HG02798 (cell line): ENCODE measurements around the gene OBI1.

Experiments
- ATAC-seq: cut with Tn5 transposase; IDR thresholded peaks from one replicate; pipeline ENCODE4 v1.9.1; 2021; ENCODE audit warnings: mild to moderate bottlenecking; ENCODE audit not compliant: unreplicated experiment, poor library complexity

The OBI1 gene

GRCh38 chr13:78593652-78594455, 65.1 kb downstream of the OBI1 start:
- ATAC-seq = no peak

DNA sequence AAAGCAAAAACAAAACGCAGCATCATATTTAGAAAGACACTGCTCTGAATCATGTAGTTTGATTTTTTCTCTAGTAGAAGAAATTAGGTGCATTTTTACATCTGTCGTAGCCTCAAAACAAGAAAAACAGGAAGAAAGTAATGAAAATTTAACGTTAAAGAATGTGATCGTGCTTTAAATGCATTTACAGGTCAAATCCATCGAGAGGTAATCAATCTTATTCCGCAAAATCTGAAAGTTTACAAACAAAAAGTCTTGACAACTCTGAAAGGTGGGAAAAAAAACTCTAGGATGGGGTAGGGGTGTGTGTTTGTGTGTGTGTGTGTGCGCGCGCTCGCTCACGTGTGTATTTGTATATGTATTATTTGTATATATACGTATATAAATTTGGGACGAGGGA, 65.8 kb downstream of the OBI1 start:
- no peak for ATAC-seq

- no peak for ATAC-seq
Observed at GRCh38 chr13:78592584-78592983, 66.4 kb downstream of the OBI1 start.

GRCh38 chr13:78589206-78589605, 69.7 kb downstream of the OBI1 start:
- no peak for ATAC-seq

DNA sequence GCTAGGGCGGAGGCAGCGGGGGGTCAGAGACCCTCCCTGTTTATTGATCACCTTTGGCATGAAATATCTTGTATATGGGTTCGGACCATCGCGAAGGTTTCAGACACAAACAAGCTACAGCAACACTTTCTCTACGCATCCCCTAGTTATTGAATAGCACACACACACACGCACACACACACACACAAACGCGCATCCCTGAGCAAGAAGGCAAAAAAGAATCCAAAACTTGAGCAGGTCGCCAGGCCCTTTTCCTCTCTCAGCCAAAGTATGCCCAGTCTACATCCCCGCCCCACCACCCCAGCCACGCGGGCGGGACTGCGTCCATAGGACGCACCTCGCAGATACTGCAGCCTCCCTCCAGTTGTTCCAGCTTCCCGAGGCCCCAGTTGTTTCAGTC, 71.6 kb downstream of the OBI1 start:
- ATAC-seq = no peak

- ATAC-seq = no peak
Observed at GRCh38 chr13:78586706-78587105, 72.2 kb downstream of the OBI1 start.

GRCh38 chr13:78576261-78576660, 82.7 kb downstream of the OBI1 start:
- ATAC-seq = no peak

DNA sequence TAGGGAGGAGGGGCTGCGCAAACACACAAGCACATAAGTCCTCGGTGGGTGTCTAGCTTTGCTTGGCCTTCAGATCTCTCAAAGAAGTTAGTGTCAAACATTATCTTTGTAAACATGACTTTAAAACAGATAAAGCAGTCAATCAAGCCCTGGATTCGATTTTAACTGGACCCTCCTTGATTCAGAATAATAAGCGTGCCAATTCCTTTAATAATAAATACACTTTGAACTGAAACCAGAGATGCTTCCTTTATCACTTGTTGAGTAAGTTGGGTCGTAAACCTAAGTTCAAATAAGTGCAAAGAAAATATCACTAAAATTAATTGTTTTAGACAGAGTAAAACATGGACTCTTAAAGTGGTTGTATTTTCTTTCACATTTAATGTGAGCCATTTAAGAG, 86.5 kb downstream of the OBI1 start:
- ATAC-seq = no peak

DNA sequence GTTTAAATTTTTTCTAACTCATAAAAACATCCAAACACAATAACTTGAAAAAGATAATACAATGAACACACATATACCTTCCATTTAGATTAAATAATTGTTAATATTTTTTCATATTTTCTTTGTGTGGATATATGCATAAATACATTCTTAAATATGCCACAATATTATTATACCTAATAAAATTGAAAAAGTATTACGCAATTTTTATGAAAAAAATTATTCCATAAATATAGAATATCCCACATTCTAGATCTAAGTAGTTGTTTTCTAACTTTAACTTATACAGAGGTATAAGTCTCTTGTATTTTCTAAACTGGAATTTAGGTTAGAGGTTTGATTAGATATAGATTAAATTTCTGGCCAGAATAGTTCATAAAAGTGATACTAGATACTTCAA, 89.9 kb downstream of the OBI1 start:
- no peak for ATAC-seq

GRCh38 chr13:78566631-78567030, 92.3 kb downstream of the OBI1 start:
- no peak for ATAC-seq
